HepG2 (cell line): ENCODE results near the gene HRG. TPM values are rescaled to one million over a fixed set of nuclear protein-coding genes. Genes with fewer than 3 reads are reported as not detected.

Experiments
- AGO1 ChIP-seq: fragments of 200-400 bp; formaldehyde crosslinking; IDR thresholded peaks from 2 replicates; pipeline ENCODE4 v1.6.1; 2017; ENCODE audit warnings: mild to moderate bottlenecking, low read depth, low read length, moderate library complexity; ENCODE audit not compliant: poor library complexity, severe bottlenecking
- ATF7-NPFF ChIP-seq: sonication (generic); formaldehyde crosslinking; IDR thresholded peaks from 2 replicates; pipeline ENCODE4 v1.8.1; 2023; ENCODE audit warnings: mild to moderate bottlenecking, low read depth, missing genetic modification reagents, moderate library complexity
- GPN1 ChIP-seq: sonication (generic); formaldehyde crosslinking; IDR thresholded peaks from 2 replicates; pipeline ENCODE4 v1.5.1; 2020; ENCODE audit warnings: missing genetic modification reagents, borderline replicate concordance
- KDM1A ChIP-seq: IDR thresholded peaks from 2 replicates; pipeline ENCODE4 v1.6.1; 2016; ENCODE audit warnings: missing compliant biosample characterization
- MEIS2 ChIP-seq: sonication (generic); formaldehyde crosslinking; IDR thresholded peaks from 2 replicates; pipeline ENCODE4 v1.9.0; 2021; ENCODE audit warnings: mild to moderate bottlenecking, missing genetic modification reagents
- MIER2 ChIP-seq: IDR thresholded peaks from 2 replicates; pipeline ENCODE4 v1.6.1; 2016; ENCODE audit warnings: missing biosample characterization, missing genetic modification reagents
- PCBP2 ChIP-seq: fragments of 200-400 bp; formaldehyde crosslinking; optimal IDR thresholded peaks from 2 replicates; pipeline ENCODE3; 2018; ENCODE audit warnings: low read length, low read depth; ENCODE audit not compliant: poor library complexity, severe bottlenecking
- SNAI1 ChIP-seq: sonication (generic); formaldehyde crosslinking; IDR thresholded peaks from 2 replicates; pipeline ENCODE4 v1.5.0; 2020; ENCODE audit warnings: mild to moderate bottlenecking, missing genetic modification reagents, borderline replicate concordance
- THAP11 ChIP-seq: IDR thresholded peaks from 2 replicates; pipeline ENCODE4 v1.6.1; 2016; ENCODE audit warnings: missing biosample characterization, missing genetic modification reagents
- XRCC5 ChIP-seq: fragments of 200-400 bp; formaldehyde crosslinking; optimal IDR thresholded peaks from 2 replicates; pipeline ENCODE3; 2017; ENCODE audit warnings: mild to moderate bottlenecking, low read length
- polyA plus RNA-seq, 8 experiments: library from polyadenylated mRNA; depleted of rRNA in 3 of 8; stranded (reverse) in 7 of 8; unstranded in 1 of 8; fragments of >200 nt; fragmentation: Illumina TruSeq in 4 of 8; extraction: Trizol in 4 of 8; gene quantifications; 2 replicates each; pipeline versions ENCODE4 v1.2.1 to v1.2.3, GENCODE V29; 2011 to 2016; ENCODE audit warnings: low read depth in 4 of 8, missing spikeins in 1 of 8, mixed read lengths in 1 of 8; ENCODE audit not compliant: insufficient read depth in 1 of 8
- total RNA-seq, 5 experiments: library from RNA; depleted of rRNA; stranded (reverse); fragments of >200 nt; fragmentation: Illumina TruSeq; extraction: Trizol; gene quantifications; 2 replicates each; pipeline ENCODE4 v1.2.3, GENCODE V29; 2016; ENCODE audit warnings: low read depth in 1 of 5
- TF ChIP-seq, protein P1 (sequence below): sonication (generic); formaldehyde crosslinking; IDR thresholded peaks from 2 replicates; pipeline ENCODE4 v1.5.1; 2020; ENCODE audit warnings: mild to moderate bottlenecking, missing genetic modification reagents, moderate library complexity
- TF ChIP-seq, protein P2 (sequence below): sonication (generic); formaldehyde crosslinking; IDR thresholded peaks from 2 replicates; pipeline ENCODE4 v1.4.0; 2020; ENCODE audit warnings: missing genetic modification reagents
- TF ChIP-seq, protein P3 (sequence below): sonication (generic); formaldehyde crosslinking; IDR thresholded peaks from 2 replicates; pipeline ENCODE4 v1.8.0; 2022; ENCODE audit warnings: mild to moderate bottlenecking, missing genetic modification reagents, borderline replicate concordance
- TF ChIP-seq, protein P4 (sequence below): sonication (generic); formaldehyde crosslinking; IDR thresholded peaks from 2 replicates; pipeline ENCODE4 v1.8.0; 2022; ENCODE audit warnings: mild to moderate bottlenecking, missing genetic modification reagents, moderate library complexity
- TF ChIP-seq, protein P5 (sequence below): IDR thresholded peaks from 2 replicates; pipeline ENCODE4 v1.6.1; 2016; ENCODE audit warnings: missing genetic modification reagents, missing compliant biosample characterization
- TF ChIP-seq, protein P6 (sequence below): sonication (generic); formaldehyde crosslinking; IDR thresholded peaks from 2 replicates; pipeline ENCODE4 v1.8.1; 2023; ENCODE audit warnings: mild to moderate bottlenecking, missing genetic modification reagents
- TF ChIP-seq, protein P7 (sequence below): sonication (generic); formaldehyde crosslinking; IDR thresholded peaks from 2 replicates; pipeline ENCODE4 v1.8.1; 2023; ENCODE audit warnings: mild to moderate bottlenecking, missing genetic modification reagents

HRG gene
- total and polyA plus RNA-seq, 2 of the 13 experiments (the other 11 are each of a cell fraction or from before 2014, with no cell fraction given) = 0.09 to 0.11 TPM

DNA sequence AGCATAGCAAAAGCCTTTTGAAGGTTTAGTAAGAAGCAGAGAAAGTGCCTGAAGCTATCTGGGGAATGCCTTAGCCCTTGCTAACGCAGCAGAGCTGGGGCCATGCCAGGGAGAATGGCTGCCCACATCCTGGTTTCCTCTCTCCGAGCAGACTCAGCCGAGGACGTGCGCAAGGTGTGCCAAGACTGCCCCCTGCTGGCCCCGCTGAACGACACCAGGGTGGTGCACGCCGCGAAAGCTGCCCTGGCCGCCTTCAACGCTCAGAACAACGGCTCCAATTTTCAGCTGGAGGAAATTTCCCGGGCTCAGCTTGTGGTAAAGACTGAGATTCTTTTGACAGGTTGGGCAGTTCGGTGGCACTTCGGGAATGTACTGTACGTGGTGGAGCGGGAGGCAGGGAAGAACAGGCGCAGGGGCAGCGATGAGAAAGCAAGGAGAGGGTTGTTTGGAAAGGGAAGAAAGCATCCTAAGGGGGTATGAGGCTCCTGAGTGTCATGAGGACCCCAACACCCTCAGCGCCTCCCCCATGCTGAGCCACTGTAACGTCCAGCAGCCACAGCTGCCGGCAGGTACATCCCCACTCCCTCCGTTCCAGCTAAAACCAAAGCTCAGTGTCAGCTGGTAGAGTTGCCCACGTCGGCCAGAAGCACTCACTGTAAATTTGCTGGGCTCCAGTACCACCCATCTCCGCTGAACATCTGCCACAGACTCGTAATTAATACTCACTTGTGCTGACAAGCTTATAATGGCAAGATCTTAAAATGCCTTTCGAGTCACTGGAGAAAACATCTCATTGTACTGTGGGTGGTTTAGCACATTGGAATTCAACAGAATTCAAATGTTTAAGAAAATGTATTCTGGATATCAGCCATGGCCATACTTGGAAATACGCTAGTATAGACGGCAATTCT, 48.5 kb upstream of the HRG start (continued):
- TF ChIP-seq, protein P1, sequence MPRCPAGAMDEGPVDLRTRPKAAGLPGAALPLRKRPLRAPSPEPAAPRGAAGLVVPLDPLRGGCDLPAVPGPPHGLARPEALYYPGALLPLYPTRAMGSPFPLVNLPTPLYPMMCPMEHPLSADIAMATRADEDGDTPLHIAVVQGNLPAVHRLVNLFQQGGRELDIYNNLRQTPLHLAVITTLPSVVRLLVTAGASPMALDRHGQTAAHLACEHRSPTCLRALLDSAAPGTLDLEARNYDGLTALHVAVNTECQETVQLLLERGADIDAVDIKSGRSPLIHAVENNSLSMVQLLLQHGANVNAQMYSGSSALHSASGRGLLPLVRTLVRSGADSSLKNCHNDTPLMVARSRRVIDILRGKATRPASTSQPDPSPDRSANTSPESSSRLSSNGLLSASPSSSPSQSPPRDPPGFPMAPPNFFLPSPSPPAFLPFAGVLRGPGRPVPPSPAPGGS (CRISPR knock-in tag) = no peak
- TF ChIP-seq MEIS2 (no peak), KDM1A (CRISPR knock-in tag) (no peak), AGO1 (no peak), MIER2 (no peak), XRCC5 (peak; percentile 38), PCBP2 (no peak), THAP11 (CRISPR knock-in tag) (0 out of 2 replicates have a peak, but pooled peaks have one; percentile 29), ATF7-NPFF (CRISPR knock-in tag) (peak; percentile 1; the same call in 1 of the 2 replicates), SNAI1 (CRISPR knock-in tag) (no peak), GPN1 (no peak)
- TF ChIP-seq, protein P2, sequence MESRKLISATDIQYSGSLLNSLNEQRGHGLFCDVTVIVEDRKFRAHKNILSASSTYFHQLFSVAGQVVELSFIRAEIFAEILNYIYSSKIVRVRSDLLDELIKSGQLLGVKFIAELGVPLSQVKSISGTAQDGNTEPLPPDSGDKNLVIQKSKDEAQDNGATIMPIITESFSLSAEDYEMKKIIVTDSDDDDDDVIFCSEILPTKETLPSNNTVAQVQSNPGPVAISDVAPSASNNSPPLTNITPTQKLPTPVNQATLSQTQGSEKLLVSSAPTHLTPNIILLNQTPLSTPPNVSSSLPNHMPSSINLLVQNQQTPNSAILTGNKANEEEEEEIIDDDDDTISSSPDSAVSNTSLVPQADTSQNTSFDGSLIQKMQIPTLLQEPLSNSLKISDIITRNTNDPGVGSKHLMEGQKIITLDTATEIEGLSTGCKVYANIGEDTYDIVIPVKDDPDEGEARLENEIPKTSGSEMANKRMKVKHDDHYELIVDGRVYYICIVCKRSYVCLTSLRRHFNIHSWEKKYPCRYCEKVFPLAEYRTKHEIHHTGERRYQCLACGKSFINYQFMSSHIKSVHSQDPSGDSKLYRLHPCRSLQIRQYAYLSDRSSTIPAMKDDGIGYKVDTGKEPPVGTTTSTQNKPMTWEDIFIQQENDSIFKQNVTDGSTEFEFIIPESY (CRISPR knock-in tag) = peak; percentile 100
- TF ChIP-seq, protein P3, sequence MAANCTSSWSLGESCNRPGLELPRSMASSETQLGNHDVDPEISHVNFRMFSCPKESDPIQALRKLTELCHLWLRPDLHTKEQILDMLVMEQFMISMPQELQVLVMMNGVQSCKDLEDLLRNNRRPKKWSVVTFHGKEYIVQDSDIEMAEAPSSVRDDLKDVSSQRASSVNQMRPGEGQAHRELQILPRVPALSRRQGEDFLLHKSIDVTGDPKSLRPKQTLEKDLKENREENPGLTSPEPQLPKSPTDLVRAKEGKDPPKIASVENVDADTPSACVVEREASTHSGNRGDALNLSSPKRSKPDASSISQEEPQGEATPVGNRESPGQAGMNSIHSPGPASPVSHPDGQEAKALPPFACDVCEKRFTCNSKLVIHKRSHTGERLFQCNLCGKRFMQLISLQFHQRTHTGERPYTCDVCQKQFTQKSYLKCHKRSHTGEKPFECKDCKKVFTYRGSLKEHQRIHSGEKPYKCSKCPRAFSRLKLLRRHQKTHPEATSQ = 0 out of 2 replicates have a peak, but pooled peaks have one; percentile 24
- TF ChIP-seq, protein P4, sequence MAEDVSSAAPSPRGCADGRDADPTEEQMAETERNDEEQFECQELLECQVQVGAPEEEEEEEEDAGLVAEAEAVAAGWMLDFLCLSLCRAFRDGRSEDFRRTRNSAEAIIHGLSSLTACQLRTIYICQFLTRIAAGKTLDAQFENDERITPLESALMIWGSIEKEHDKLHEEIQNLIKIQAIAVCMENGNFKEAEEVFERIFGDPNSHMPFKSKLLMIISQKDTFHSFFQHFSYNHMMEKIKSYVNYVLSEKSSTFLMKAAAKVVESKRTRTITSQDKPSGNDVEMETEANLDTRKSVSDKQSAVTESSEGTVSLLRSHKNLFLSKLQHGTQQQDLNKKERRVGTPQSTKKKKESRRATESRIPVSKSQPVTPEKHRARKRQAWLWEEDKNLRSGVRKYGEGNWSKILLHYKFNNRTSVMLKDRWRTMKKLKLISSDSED = no peak
- TF ChIP-seq, protein P5, sequence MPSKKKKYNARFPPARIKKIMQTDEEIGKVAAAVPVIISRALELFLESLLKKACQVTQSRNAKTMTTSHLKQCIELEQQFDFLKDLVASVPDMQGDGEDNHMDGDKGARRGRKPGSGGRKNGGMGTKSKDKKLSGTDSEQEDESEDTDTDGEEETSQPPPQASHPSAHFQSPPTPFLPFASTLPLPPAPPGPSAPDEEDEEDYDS = no peak
- TF ChIP-seq, protein P6, sequence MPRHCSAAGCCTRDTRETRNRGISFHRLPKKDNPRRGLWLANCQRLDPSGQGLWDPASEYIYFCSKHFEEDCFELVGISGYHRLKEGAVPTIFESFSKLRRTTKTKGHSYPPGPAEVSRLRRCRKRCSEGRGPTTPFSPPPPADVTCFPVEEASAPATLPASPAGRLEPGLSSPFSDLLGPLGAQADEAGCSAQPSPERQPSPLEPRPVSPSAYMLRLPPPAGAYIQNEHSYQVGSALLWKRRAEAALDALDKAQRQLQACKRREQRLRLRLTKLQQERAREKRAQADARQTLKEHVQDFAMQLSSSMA (CRISPR knock-in tag) = peak; percentile 60; the same call in 1 of the 2 replicates
- TF ChIP-seq, protein P7, sequence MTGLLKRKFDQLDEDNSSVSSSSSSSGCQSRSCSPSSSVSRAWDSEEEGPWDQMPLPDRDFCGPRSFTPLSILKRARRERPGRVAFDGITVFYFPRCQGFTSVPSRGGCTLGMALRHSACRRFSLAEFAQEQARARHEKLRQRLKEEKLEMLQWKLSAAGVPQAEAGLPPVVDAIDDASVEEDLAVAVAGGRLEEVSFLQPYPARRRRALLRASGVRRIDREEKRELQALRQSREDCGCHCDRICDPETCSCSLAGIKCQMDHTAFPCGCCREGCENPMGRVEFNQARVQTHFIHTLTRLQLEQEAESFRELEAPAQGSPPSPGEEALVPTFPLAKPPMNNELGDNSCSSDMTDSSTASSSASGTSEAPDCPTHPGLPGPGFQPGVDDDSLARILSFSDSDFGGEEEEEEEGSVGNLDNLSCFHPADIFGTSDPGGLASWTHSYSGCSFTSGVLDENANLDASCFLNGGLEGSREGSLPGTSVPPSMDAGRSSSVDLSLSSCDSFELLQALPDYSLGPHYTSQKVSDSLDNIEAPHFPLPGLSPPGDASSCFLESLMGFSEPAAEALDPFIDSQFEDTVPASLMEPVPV (CRISPR knock-in tag) = peak; percentile 86; the same call in 1 of the 2 replicates
